NOMO-1 treated with DMSO at 0.1 percent for 48 hours (cell line): ENCODE data around the gene ARHGAP1.
"Not testable (repeated sequence)": the region's sequence is repeated elsewhere in the genome, so short reads cannot be mapped to it uniquely, and the experiment has no call there.

Experiments used
- DNase-seq: peaks from one replicate; lab custom pipeline; 2025; ENCODE audit not compliant: unreplicated experiment; lab: John Stamatoyannopoulos, UW

The ARHGAP1 gene

GRCh38 chr11:46675288-46675851 lies 25.0 kb downstream of the ARHGAP1 start:
- no peak for DNase-seq

DNA sequence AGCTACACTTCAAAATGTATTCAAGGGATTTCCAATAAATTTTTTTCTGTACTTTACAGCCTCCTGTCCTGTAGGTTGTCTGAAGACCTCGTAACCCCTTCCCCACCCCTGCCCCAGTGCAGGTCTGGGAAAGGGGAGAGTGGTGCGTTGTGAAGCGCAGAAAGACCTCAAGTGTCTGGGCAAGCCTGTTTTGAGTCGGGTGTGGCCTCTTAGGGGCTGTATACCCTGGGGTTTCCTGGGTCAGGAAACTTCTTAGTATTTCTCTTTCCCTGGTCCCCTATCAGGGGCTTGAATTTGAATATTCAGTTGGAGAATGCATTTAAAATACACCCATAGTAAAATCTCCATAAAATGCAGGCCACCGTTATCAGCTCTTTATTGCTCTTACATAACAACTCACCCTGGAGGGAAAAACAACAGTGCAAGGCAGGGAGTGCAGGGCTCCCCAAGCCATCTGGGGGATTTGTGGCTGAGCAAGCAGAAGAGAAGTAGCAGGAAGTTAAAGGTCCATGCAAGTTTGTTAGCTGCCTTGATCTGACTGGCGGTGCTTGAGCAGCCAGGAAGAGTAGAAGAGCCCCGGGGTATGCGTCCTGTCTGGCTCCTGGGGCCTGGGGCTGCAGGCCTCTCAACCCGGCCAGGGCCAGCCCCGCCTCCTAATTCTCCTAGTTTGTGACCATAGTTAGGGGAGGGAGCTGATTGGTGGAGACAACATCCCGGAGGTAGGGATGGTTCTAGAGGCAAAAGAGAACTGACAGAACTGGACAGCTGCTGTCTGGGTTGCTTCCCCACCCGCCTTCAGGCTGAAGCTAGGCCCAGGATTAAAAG lies 25.7 kb downstream of the ARHGAP1 start:
- DNase-seq, result peak; percentile 77

- DNase-seq, result no peak
Measured at GRCh38 chr11:46673713-46674462, 26.5 kb downstream of the ARHGAP1 start.

DNA sequence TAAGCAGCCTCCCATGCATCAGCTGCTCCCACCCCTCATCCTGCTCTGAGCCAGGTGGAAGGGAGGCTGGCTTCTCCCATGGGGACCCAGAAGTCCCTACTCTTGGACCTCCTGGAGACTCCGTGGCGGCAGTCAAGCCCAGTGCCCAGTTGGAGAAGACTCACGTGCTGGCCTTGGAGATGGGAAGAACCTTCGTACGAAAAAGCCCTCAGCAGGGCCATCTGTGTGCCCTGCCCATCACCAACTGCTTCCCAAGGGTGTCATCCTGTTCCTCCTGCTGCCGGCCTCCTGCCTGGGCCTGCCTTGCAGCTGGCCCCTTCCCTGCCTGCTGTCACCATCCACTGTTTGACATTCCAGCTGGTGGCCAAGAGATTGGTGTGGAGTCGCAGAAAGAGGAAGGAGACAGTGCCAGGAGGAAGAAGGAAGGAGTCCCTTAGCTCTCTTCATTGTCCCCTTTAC lies 28.0 kb downstream of the ARHGAP1 start:
- peak; percentile 26 for DNase-seq

- DNase-seq, result no peak
Measured at GRCh38 chr11:46671958-46672315, 28.5 kb downstream of the ARHGAP1 start.

DNA sequence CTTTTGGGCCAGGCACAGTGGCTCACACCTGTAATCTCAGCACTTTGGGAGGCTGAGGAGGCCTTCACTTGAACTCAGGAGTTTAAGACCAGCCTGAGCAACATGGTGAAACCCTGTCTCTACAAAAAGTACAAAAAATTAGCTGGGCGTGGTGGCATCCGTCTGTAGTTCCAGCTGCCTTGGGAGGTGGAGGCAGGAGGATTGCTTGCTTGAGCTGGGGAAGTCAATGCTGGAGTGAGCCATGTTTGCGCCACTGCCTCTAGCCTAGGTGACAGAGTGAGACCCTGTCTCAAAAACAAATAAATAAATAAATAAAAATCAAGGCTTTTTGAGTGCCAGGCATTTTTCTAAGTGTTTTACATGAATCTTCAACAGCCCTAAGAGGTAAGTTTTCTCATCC lies 29.9 kb downstream of the ARHGAP1 start:
- DNase-seq, result not testable (repeated sequence)

DNA sequence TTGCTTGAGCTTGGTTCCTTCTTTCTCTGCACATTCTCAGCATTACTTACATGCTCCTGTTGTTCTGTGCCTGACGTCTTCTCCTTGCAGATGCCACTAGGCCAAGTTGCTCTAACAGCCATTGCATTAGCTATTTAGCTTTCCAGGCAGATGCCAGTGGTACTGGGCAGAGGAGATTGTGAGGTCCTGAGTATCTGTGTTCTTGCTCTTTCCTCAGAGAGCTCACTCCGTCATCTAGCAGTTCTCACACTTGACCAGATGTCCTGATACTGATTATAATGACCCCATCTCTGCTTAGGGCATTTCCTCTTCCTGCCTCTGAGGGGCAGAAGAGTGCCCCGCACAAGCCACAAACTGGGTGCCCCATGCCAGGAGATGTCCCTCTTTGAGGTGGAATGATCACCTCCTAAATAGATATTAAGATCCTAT lies 30.7 kb downstream of the ARHGAP1 start:
- peak; percentile 63 for DNase-seq

GRCh38 chr11:46668480-46669085 lies 31.8 kb downstream of the ARHGAP1 start:
- DNase-seq, result no peak

DNA sequence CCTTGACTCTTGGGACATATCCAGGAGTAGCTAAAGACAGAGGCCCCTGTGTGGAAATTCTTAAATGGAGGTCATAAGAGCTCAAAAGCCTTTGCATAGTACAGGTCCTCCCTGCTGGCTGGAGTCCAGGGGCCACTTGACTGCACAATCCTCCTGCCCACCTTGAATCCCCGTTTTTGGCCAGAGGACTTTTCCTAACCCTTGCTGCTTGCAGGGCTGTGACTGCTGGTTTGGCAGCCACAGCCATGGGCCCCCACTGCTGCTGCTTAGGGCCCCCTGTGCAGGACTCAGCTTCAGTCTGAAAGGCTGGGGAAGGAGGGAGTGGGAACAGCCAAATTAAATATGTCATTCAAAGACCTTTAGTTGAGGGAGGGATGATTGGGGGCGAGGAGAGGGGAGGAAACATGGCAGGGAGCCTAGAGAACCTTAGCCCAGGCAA lies 33.4 kb downstream of the ARHGAP1 start:
- no peak for DNase-seq

DNA sequence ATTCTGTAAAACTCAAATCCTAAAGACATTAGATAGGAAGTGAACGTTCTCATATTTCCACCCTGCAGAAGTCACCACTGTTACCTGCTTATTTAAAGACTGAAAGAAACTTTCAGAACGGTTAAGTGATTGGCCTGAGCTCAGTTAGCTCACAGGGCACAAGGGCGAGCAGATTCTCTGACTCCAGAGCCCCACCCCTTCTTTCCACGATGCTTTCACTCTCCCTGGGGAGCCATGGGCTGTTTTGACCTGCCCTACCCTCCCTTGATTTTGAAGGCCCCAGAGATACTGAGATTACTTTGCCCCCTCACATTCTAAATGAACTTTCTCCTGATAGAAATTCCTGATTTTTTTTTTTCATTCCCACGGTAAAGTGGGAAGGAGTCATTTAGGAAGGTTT lies 33.9 kb downstream of the ARHGAP1 start:
- no peak for DNase-seq

GRCh38 chr11:46665356-46665755 lies 35.1 kb downstream of the ARHGAP1 start:
- no peak for DNase-seq

GRCh38 chr11:46664612-46665011 lies 35.8 kb downstream of the ARHGAP1 start:
- DNase-seq, result no peak

DNA sequence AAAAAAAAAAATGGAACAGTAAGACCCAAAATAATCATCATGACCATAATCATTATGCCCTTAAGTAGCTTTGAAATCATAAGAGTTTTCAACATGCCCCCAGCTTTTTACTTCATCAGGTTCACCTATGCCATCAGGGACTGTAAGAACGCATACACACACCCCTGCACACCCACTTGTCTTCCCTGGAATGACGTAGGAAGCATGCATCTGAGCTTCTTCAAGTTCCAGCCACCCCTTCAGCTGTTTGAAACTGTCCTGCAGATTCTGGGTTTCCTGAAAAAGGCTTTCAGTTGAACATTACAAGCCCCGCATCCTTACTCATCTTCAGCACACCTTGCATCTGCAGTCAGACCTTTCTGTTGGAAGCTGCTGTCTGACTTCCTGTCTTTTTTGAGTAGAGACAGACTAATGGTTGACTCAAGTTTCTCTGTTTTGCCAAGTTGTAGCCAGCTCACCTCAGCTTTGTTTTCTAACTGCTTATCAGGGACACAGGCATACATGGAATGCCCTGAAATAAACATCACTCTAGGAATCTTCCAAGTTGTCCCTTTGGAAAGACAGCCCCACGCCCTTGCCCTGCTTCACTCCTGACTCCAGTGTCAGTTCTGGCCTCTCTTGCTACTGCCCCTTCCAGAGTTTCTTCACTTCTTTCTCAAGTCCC lies 37.0 kb downstream of the ARHGAP1 start:
- no peak for DNase-seq

GRCh38 chr11:46662366-46662765 lies 38.1 kb downstream of the ARHGAP1 start:
- DNase-seq, result no peak

DNA sequence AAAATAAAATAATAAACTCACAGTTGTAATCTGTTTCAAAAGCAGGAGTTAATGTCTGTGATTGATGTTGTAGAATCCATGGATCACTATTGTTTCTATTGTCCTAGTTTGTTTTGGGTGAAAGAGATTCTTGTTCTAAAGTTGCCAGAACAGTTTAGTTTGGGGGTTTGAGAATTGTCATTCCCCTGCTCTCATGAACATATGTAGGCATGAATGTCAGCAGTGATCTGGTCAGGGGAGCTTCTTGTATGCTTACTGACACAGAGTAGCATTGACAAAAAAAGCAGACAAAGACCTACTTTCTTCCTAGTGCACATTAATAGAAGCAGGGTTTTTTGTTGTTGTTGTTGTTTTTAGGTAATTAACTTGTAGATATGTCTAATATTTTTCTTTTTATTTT lies 38.6 kb downstream of the ARHGAP1 start:
- no peak for DNase-seq

GRCh38 chr11:46659908-46660307 lies 40.5 kb downstream of the ARHGAP1 start:
- DNase-seq, result peak; percentile 96

- no peak for DNase-seq
Measured at GRCh38 chr11:46658259-46658658, 42.2 kb downstream of the ARHGAP1 start.

DNA sequence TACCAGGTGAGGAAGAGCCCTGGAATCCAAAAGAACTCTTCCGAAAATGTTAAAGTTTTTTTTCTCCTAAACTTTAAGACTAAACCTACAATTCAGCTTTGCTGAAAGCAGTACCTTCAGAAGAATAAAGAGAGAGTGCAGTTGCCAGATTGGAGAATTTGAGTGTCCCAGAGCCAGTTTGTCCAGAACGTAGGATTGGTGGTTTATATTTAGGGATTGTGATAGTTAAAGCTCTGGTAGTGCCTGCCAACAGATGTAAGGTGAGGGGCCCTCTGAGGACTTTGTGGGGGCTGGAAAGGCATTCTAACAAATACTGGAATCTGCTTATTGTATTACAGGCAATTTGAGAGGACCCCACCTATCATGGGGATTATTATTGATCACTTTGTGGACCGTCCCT lies 43.2 kb downstream of the ARHGAP1 start:
- no peak for DNase-seq

DNA sequence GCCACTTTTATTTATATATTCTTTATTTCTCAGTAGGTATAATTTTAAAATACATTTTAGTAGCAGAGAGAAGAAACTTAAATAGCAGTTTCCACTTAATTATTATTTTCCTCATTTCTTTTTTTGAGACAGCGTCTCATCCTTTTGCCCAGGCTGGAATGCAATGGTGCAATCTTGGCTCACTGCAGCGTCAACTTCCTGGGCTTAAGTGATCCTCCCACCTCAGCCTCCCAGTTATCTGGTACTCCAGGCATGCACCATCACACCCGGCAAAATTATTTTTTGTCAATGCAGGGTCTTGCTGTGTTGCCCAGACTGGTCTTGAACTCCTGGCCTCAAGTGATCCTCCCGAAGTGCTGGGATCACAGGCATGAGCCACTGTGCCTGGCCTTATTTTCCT lies 44.8 kb downstream of the ARHGAP1 start:
- DNase-seq, result no peak

DNA sequence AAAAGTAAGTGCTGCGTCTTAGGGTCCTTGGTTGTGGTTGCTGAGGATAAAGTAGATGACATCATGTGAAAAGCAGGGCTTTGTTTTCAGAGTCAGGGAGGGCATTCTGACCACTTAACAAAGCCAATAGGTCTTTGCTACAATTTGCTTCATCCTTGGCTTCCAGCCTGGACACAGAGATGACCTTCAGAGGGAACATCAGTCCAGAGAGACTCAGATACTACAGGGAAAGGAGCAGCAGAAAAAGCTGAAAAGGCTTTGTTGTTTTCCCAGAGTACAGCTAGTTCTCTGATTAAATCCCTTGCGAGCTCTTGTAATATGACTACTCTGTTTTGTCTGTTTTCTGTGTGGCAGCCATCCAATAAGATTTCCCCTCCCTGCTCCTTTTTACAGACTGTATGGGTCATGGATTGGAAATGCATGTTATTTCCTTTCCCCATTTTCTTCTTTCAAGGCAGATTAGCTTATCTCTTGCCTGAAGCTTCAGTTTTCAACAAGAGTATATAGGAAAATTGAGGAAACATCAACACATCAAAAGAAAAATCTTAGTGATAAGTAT lies 51.2 kb downstream of the ARHGAP1 start:
- DNase-seq, result no peak

DNA sequence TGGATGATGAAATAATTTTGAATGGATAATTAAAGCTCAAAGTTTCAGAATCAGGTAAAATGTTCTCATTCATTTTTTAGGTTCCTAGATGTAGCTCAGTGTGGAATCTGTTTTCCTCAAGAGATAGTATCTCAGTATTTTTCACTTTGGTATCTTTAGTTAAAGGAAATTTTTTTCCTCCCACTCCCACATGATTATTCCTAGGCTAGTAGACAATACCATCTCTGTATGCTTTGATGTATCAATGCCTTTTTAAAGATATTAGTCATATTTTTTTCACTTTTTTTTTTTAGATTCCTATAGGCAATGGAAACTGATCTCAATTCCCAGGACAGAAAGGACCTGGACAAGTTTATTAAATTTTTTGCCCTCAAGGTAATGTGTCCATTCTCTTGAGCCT lies 56.4 kb downstream of the ARHGAP1 start:
- DNase-seq, result no peak
